Chondrocyte (in vitro differentiated cells): Measurements from ENCODE around the gene ELMO1. TPM values are rescaled to one million over a fixed set of nuclear protein-coding genes. Genes with fewer than 3 reads are reported as not detected.

ENCODE experiments used
- DNase-seq: peaks from one replicate; pipeline ENCODE4 v3.0.0; 2021; ENCODE audit warnings: mixed read lengths, low spot score
- H3K27ac Mint-ChIP-seq: one replicate; pipeline ENCODE4 v1.8.0; 2021; ENCODE audit warnings: mild to moderate bottlenecking, moderate library complexity, mixed read lengths; ENCODE audit not compliant: unreplicated experiment
- H3K27me3 Mint-ChIP-seq: 2 replicates; pipeline ENCODE4 v1.8.0; 2021; ENCODE audit warnings: low read depth, mixed read lengths
- H3K36me3 Mint-ChIP-seq: 2 replicates; pipeline ENCODE4 v1.8.0; 2021; ENCODE audit warnings: low read depth, mixed read lengths
- H3K4me1 Mint-ChIP-seq: 2 replicates; pipeline ENCODE4 v1.8.0; 2021; ENCODE audit warnings: low read depth, mild to moderate bottlenecking, mixed read lengths
- H3K4me3 Mint-ChIP-seq: one replicate; pipeline ENCODE4 v1.8.0; 2021; ENCODE audit warnings: mild to moderate bottlenecking, moderate library complexity, mixed read lengths; ENCODE audit not compliant: unreplicated experiment
- H3K9me3 Mint-ChIP-seq: 2 replicates; pipeline ENCODE4 v1.8.0; 2021; ENCODE audit warnings: low read depth, mixed read lengths
- CTCF ChIP-seq: fragments of 200-600 bp; sonication (generic); IDR thresholded peaks from 2 replicates; pipeline ENCODE4 v1.5.0; 2021; ENCODE audit warnings: antibody characterized with exemption, mild to moderate bottlenecking, moderate library complexity
- total RNA-seq: library from RNA; stranded (reverse); gene quantifications from 3 replicates; pipeline ENCODE4 v1.2.1, GENCODE V29; 2021

ELMO1 gene
- total RNA-seq, 1 donor from 2014 or later = 0.42 TPM

GRCh38 chr7:37265876-37266275 is 182.8 kb downstream of the ELMO1 start:
- DNase-seq = no peak
- Mint-ChIP-seq H3K27me3 (peaks cover 22% of the 10 kb centered on the region), H3K27ac (no peak overlapping the region), H3K9me3 (no peaks in the 10 kb centered on the region), H3K36me3 (no peaks in the 10 kb centered on the region), H3K4me1 (no peaks in the 10 kb centered on the region), H3K4me3 (no peak overlapping the region)
- TF ChIP-seq CTCF = no peak

- no peak for DNase-seq
- Mint-ChIP-seq H3K4me3 (no peak overlapping the region), H3K36me3 (no peaks in the 10 kb centered on the region), H3K27ac (no peak overlapping the region), H3K27me3 (peaks cover 22% of the 10 kb centered on the region), H3K4me1 (no peaks in the 10 kb centered on the region), H3K9me3 (no peaks in the 10 kb centered on the region)
- no peak for TF ChIP-seq CTCF
Observed at GRCh38 chr7:37265006-37265405, 183.7 kb downstream of the ELMO1 start.

- Mint-ChIP-seq H3K4me3 (no peak overlapping the region), H3K36me3 (no peaks in the 10 kb centered on the region), H3K4me1 (no peaks in the 10 kb centered on the region), H3K9me3 (no peaks in the 10 kb centered on the region), H3K27ac (no peak overlapping the region), H3K27me3 (peaks cover 27% of the 10 kb centered on the region)
- TF ChIP-seq CTCF = no peak
- no peak for DNase-seq
Observed at GRCh38 chr7:37262181-37262580, 186.5 kb downstream of the ELMO1 start.

- no peak for DNase-seq
- Mint-ChIP-seq H3K27me3 (peaks cover 13% of the 10 kb centered on the region), H3K36me3 (no peaks in the 10 kb centered on the region), H3K4me1 (no peaks in the 10 kb centered on the region), H3K4me3 (no peak overlapping the region), H3K27ac (no peak overlapping the region), H3K9me3 (no peaks in the 10 kb centered on the region)
- TF ChIP-seq CTCF = no peak
Observed at GRCh38 chr7:37259319-37259821, 189.3 kb downstream of the ELMO1 start.

- Mint-ChIP-seq H3K9me3 (no peaks in the 10 kb centered on the region), H3K27ac (no peak overlapping the region), H3K4me1 (no peaks in the 10 kb centered on the region), H3K4me3 (no peak overlapping the region), H3K27me3 (peaks cover 9% of the 10 kb centered on the region), H3K36me3 (no peaks in the 10 kb centered on the region)
- no peak for DNase-seq
- TF ChIP-seq CTCF = no peak
Observed at GRCh38 chr7:37256631-37257030, 192.0 kb downstream of the ELMO1 start.
